OCI-LY1 (cell line): ENCODE results near the gene EPM2A.
A peak's percentile ranks its signal among the peaks of the same experiment; 100 is the strongest.

Experiments used
- H2AFZ ChIP-seq: fragments of 200-600 bp; sonication (generic), shearing (Covaris generic); 2 replicates; pipeline ENCODE4 v1.6.0; 2014; ENCODE audit warnings: antibody characterized with exemption, mild to moderate bottlenecking, low read length
- H3F3A ChIP-seq: fragments of 200-600 bp; sonication (generic), shearing (Covaris generic); 2 replicates; pipeline ENCODE4 v1.6.0; 2014; ENCODE audit warnings: mild to moderate bottlenecking, antibody characterized with exemption, low read length, moderate library complexity; ENCODE audit not compliant: insufficient read depth
- H3K27ac ChIP-seq: fragments of 200-600 bp; sonication (generic); 2 replicates; pipeline ENCODE4 v1.5.1; 2014; ENCODE audit warnings: low read length, mixed run types, mild to moderate bottlenecking, low read depth; ENCODE audit not compliant: poor library complexity, severe bottlenecking
- H3K27me3 ChIP-seq: fragments of 200-600 bp; sonication (generic); 2 replicates; pipeline ENCODE4 v1.6.0; 2014; ENCODE audit warnings: antibody characterized with exemption, mild to moderate bottlenecking, low read length, moderate library complexity; ENCODE audit not compliant: insufficient read depth
- H3K36me3 ChIP-seq: fragments of 200-600 bp; sonication (generic); 2 replicates; pipeline ENCODE4 v1.6.1; 2014; ENCODE audit warnings: mild to moderate bottlenecking, antibody characterized with exemption, low read length, moderate library complexity, mixed read lengths; ENCODE audit not compliant: insufficient read depth
- H3K4me1 ChIP-seq: fragments of 200-600 bp; sonication (generic); 2 replicates; pipeline ENCODE4 v1.5.1; 2014; ENCODE audit warnings: mild to moderate bottlenecking, low read length, moderate library complexity; ENCODE audit not compliant: insufficient read depth, severe bottlenecking
- H3K4me2 ChIP-seq: fragments of 200-600 bp; sonication (generic), shearing (Covaris generic); 2 replicates; pipeline ENCODE4 v1.6.1; 2014; ENCODE audit warnings: low read length
- H3K4me3 ChIP-seq: fragments of 200-600 bp; sonication (generic); 2 replicates; pipeline ENCODE4 v1.5.1; 2014; ENCODE audit warnings: low read length, low read depth, mild to moderate bottlenecking, mixed read lengths; ENCODE audit not compliant: poor library complexity, severe bottlenecking
- H3K79me2 ChIP-seq: fragments of 200-600 bp; shearing (Covaris generic); 2 replicates; pipeline ENCODE4 v1.6.1; 2016; ENCODE audit warnings: mixed run types, low read length, mixed read lengths; ENCODE audit not compliant: insufficient read depth
- H3K9ac ChIP-seq: fragments of 200-600 bp; sonication (generic), shearing (Covaris generic); 2 replicates; pipeline ENCODE4 v1.6.1; 2014; ENCODE audit warnings: mild to moderate bottlenecking, low read length, mixed read lengths
- H3K9me2 ChIP-seq: fragments of 200-600 bp; sonication (generic), shearing (Covaris generic); 2 replicates; pipeline ENCODE4 v1.6.1; 2014; ENCODE audit warnings: low read depth, mild to moderate bottlenecking, low read length, mixed read lengths
- H3K9me3 ChIP-seq: fragments of 200-600 bp; shearing (Covaris generic); 2 replicates; pipeline ENCODE4 v1.6.1; 2014; ENCODE audit warnings: low read length, mixed read lengths
- H4K20me1 ChIP-seq: fragments of 200-600 bp; sonication (generic), shearing (Covaris generic); 2 replicates; pipeline ENCODE4 v1.6.0; 2016; ENCODE audit warnings: mild to moderate bottlenecking, low read length; ENCODE audit not compliant: insufficient read depth
- EZH2 ChIP-seq: fragments of 200-600 bp; sonication (generic), shearing (Covaris generic); IDR thresholded peaks from 2 replicates; pipeline ENCODE4 v1.8.0; 2017; ENCODE audit warnings: borderline replicate concordance, mixed run types, mild to moderate bottlenecking, antibody characterized with exemption, low read length, moderate library complexity, mixed read lengths
- TF ChIP-seq, protein P1 (sequence below): fragments of 200-600 bp; sonication (generic), shearing (Covaris generic); IDR thresholded peaks from 2 replicates; pipeline ENCODE4 v1.5.1; 2017; ENCODE audit warnings: mild to moderate bottlenecking, antibody characterized with exemption, low read length, moderate library complexity, mixed read lengths

EPM2A gene

GRCh38 chr6:145735356-145736165, at the start of gene EPM2A:
EPM2A (minus strand) TSS chr6:145735520; CDS start chr6:145735498, 22 bp downstream.
- H3K36me3 ChIP-seq: peaks cover under 1% of the 10 kb centered on the region; the same call in 1 of the 2 replicates
- H3K9ac ChIP-seq: peak within 1 kb of the TSS; percentile 99
- H3K4me3 ChIP-seq: peak within 1 kb of the TSS; percentile 95
- peak within 1 kb of the TSS; percentile 98 for H3K4me2 ChIP-seq
- H3K27ac ChIP-seq: peak within 1 kb of the TSS; percentile 92
- no peaks in the 10 kb centered on the region for H3F3A ChIP-seq
- H3K4me1 ChIP-seq: peaks cover 25% of the 10 kb centered on the region
- TF ChIP-seq, protein P1, sequence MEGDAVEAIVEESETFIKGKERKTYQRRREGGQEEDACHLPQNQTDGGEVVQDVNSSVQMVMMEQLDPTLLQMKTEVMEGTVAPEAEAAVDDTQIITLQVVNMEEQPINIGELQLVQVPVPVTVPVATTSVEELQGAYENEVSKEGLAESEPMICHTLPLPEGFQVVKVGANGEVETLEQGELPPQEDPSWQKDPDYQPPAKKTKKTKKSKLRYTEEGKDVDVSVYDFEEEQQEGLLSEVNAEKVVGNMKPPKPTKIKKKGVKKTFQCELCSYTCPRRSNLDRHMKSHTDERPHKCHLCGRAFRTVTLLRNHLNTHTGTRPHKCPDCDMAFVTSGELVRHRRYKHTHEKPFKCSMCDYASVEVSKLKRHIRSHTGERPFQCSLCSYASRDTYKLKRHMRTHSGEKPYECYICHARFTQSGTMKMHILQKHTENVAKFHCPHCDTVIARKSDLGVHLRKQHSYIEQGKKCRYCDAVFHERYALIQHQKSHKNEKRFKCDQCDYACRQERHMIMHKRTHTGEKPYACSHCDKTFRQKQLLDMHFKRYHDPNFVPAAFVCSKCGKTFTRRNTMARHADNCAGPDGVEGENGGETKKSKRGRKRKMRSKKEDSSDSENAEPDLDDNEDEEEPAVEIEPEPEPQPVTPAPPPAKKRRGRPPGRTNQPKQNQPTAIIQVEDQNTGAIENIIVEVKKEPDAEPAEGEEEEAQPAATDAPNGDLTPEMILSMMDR: peak; percentile 27; the same call in 1 of the 2 replicates
- TF ChIP-seq EZH2: no peak
- H3K9me2 ChIP-seq: no peaks in the 10 kb centered on the region
- H3K27me3 ChIP-seq: no peaks in the 10 kb centered on the region
- peak within 1 kb of the TSS; percentile 78 for H2AFZ ChIP-seq
- no peaks in the 10 kb centered on the region for H4K20me1 ChIP-seq
- H3K9me3 ChIP-seq: no peaks in the 10 kb centered on the region
- 0 out of 2 replicates have a peak, but pooled peaks cover 4% of the 10 kb centered on the region for H3K79me2 ChIP-seq

DNA sequence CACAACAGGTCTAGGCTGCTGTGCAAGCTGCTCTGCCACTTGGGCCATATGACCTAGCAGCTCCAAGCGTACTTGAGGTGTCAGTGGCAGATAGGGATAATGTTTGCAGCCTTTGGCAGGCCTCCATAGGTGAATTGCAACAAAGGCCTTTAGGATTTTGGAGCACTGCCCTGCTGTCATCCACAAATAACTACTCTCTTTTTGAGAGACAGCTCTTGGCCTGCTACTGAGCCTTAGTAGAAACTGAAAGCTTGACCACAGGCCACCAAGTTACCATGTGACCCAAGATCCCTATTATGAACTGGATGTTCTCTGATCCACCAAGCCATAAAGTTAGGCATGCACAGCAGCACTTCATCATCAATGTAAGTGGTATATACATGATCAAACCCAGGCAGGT, 49.4 kb upstream of the EPM2A start:
- H3K27ac ChIP-seq: no peak overlapping the region

DNA sequence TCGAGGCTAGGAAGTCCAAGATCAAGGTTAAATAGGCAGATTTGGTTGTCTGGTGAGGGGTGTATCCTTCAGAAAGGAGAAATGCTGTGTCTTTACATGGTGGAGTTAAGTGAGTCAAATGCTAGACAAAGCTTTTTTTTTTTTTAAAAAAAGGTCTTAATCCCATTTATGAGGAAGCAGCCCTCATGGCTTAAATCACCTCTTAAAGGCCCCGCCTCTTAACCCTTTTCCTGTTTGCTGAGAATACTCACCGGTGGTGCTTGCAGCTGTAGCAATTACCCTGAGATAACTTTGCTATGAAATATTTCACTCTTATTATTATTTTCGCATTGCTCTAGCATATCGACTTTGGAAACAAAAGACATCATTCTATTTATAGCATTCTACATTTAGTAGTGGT, 48.5 kb upstream of the EPM2A start:
- H3K4me1 ChIP-seq: peaks cover 10% of the 10 kb centered on the region
- H3K27me3 ChIP-seq: no peaks in the 10 kb centered on the region
- H3K36me3 ChIP-seq: peaks cover 5% of the 10 kb centered on the region; the same call in 1 of the 2 replicates
- H4K20me1 ChIP-seq: no peaks in the 10 kb centered on the region
- no peak overlapping the region for H3K4me3 ChIP-seq
- H3K9me3 ChIP-seq: no peaks in the 10 kb centered on the region; the same call in 1 of the 2 replicates
- no peak overlapping the region for H3K4me2 ChIP-seq
- H3K79me2 ChIP-seq: no peaks in the 10 kb centered on the region
- no peaks in the 10 kb centered on the region for H3K9me2 ChIP-seq
- TF ChIP-seq, protein P1: no peak
- no peak for TF ChIP-seq EZH2
- H3K27ac ChIP-seq: no peak overlapping the region
- no peak overlapping the region for H3K9ac ChIP-seq
- no peak overlapping the region for H2AFZ ChIP-seq
- no peaks in the 10 kb centered on the region for H3F3A ChIP-seq

More for the DNA sequence above, 49.4 kb upstream of the EPM2A start:
- Histone ChIP-seq H3K4me2 (no peak overlapping the region), H3K4me3 (no peak overlapping the region), H3K36me3 (peaks cover 5% of the 10 kb centered on the region; the same call in 1 of the 2 replicates), H3K9me2 (no peaks in the 10 kb centered on the region), H2AFZ (no peak overlapping the region), H3F3A (no peaks in the 10 kb centered on the region), H3K27me3 (no peaks in the 10 kb centered on the region), H3K9ac (no peak overlapping the region), H4K20me1 (no peaks in the 10 kb centered on the region), H3K4me1 (peaks cover 10% of the 10 kb centered on the region), H3K9me3 (no peaks in the 10 kb centered on the region; the same call in 1 of the 2 replicates), H3K79me2 (no peaks in the 10 kb centered on the region)
- TF ChIP-seq, protein P1: no peak
- TF ChIP-seq EZH2: no peak
